Chondrocyte (in vitro differentiated cells): ENCODE measurements around the gene PTPRN2. TPM values are rescaled to one million over a fixed set of nuclear protein-coding genes. Genes with fewer than 3 reads are reported as not detected.
"Not testable (repeated sequence)": the region's sequence is repeated elsewhere in the genome, so short reads cannot be mapped to it uniquely, and the experiment has no call there.

Source experiments
- DNase-seq: peaks from one replicate; pipeline ENCODE4 v3.0.0; 2021; ENCODE audit warnings: mixed read lengths, low spot score
- H3K27ac Mint-ChIP-seq: one replicate; pipeline ENCODE4 v1.8.0; 2021; ENCODE audit warnings: mild to moderate bottlenecking, moderate library complexity, mixed read lengths; ENCODE audit not compliant: unreplicated experiment
- H3K27me3 Mint-ChIP-seq: 2 replicates; pipeline ENCODE4 v1.8.0; 2021; ENCODE audit warnings: low read depth, mixed read lengths
- H3K36me3 Mint-ChIP-seq: 2 replicates; pipeline ENCODE4 v1.8.0; 2021; ENCODE audit warnings: low read depth, mixed read lengths
- H3K4me1 Mint-ChIP-seq: 2 replicates; pipeline ENCODE4 v1.8.0; 2021; ENCODE audit warnings: low read depth, mild to moderate bottlenecking, mixed read lengths
- H3K4me3 Mint-ChIP-seq: one replicate; pipeline ENCODE4 v1.8.0; 2021; ENCODE audit warnings: mild to moderate bottlenecking, moderate library complexity, mixed read lengths; ENCODE audit not compliant: unreplicated experiment
- H3K9me3 Mint-ChIP-seq: 2 replicates; pipeline ENCODE4 v1.8.0; 2021; ENCODE audit warnings: low read depth, mixed read lengths
- total RNA-seq: library from RNA; stranded (reverse); gene quantifications from 3 replicates; pipeline ENCODE4 v1.2.1, GENCODE V29; 2021
- TF ChIP-seq, protein P1 (sequence below): fragments of 200-600 bp; sonication (generic); IDR thresholded peaks from 2 replicates; pipeline ENCODE4 v1.5.0; 2021; ENCODE audit warnings: antibody characterized with exemption, mild to moderate bottlenecking, moderate library complexity

The PTPRN2 gene
- total RNA-seq, 1 donor from 2014 or later: 0.30 TPM

DNA sequence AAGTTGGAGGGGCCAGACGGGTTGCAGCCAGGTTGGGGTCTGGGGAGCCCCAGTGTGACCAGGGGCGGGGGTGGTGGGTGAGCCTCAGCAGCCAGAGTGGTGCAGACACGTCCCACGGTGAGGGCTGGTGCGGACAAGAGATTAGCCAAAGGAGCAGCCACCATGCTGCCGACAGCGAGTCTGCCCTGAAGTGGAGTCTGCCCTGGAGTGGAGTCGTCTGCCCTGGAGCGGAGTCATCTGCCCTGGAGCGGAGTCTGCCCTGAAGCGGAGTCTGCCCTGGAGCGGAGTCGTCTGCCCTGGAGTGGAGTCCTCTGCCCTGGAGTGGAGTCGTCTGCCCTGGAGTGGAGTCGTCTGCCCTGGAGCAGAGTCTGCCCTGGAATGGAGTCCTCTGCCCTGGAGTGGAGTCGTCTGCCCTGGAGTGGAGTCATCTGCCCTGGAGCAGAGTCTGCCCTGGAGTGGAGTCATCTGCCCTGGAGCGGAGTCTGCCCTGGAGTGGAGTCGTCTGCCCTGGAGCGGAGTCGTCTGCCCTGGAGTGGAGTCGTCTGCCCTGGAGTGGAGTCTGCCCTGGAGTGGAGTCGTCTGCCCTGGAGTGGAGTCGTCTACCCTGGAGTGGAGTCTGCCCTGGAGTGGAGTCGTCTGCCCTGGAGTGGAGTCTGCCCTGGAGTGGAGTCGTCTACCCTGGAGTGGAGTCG is 64.3 kb downstream of the PTPRN2 start:
- not testable (repeated sequence) for DNase-seq, H3K9me3 Mint-ChIP-seq, H3K27me3 Mint-ChIP-seq, H3K4me1 Mint-ChIP-seq, H3K36me3 Mint-ChIP-seq, H3K27ac Mint-ChIP-seq, H3K4me3 Mint-ChIP-seq

DNA sequence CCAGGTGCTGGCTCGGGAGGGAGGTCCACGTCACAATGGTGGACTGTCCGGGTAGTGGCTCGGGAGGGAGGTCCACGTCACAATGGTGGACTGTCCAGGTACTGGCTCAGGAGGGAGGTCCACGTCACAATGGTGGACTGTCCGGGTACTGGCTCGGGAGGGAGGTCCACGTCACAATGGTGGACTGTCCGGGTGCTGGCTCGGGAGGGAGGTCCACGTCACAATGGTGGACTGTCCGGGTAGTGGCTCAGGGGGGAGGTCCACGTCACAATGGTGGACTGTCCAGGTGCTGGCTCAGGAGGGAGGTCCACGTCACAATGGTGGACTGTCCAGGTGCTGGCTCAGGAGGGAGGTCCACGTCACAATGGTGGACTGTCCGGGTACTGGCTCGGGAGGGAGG is 65.8 kb downstream of the PTPRN2 start:
- not testable (repeated sequence) for H3K4me3 Mint-ChIP-seq, H3K4me1 Mint-ChIP-seq, H3K27ac Mint-ChIP-seq, H3K27me3 Mint-ChIP-seq, H3K36me3 Mint-ChIP-seq, H3K9me3 Mint-ChIP-seq, DNase-seq

DNA sequence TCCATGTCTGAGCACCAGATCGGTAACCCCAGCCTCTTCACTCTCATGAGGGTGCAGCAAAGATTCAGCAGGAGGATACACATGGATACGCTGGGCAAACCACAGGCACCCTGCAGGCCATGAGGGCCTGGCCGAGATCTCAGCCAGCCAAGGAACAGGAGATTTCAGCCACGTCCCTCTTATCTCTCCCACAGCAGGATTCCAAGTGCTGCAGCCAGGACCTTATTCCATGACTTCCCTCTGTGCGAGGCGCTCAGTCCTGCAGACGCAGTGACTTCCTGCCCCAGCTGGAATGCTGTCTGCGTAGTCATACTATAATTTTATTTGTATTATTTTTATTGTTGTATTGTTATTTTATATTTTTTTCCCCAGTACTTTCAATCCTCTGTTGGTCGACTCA is 66.8 kb downstream of the PTPRN2 start:
- DNase-seq: no peak
- no peak overlapping the region for H3K27ac Mint-ChIP-seq
- H3K4me1 Mint-ChIP-seq: no peaks in the 10 kb centered on the region
- H3K27me3 Mint-ChIP-seq: no peaks in the 10 kb centered on the region
- TF ChIP-seq, protein P1, sequence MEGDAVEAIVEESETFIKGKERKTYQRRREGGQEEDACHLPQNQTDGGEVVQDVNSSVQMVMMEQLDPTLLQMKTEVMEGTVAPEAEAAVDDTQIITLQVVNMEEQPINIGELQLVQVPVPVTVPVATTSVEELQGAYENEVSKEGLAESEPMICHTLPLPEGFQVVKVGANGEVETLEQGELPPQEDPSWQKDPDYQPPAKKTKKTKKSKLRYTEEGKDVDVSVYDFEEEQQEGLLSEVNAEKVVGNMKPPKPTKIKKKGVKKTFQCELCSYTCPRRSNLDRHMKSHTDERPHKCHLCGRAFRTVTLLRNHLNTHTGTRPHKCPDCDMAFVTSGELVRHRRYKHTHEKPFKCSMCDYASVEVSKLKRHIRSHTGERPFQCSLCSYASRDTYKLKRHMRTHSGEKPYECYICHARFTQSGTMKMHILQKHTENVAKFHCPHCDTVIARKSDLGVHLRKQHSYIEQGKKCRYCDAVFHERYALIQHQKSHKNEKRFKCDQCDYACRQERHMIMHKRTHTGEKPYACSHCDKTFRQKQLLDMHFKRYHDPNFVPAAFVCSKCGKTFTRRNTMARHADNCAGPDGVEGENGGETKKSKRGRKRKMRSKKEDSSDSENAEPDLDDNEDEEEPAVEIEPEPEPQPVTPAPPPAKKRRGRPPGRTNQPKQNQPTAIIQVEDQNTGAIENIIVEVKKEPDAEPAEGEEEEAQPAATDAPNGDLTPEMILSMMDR: no peak
- no peak overlapping the region for H3K4me3 Mint-ChIP-seq
- peaks cover 10% of the 10 kb centered on the region for H3K9me3 Mint-ChIP-seq
- no peaks in the 10 kb centered on the region for H3K36me3 Mint-ChIP-seq

DNA sequence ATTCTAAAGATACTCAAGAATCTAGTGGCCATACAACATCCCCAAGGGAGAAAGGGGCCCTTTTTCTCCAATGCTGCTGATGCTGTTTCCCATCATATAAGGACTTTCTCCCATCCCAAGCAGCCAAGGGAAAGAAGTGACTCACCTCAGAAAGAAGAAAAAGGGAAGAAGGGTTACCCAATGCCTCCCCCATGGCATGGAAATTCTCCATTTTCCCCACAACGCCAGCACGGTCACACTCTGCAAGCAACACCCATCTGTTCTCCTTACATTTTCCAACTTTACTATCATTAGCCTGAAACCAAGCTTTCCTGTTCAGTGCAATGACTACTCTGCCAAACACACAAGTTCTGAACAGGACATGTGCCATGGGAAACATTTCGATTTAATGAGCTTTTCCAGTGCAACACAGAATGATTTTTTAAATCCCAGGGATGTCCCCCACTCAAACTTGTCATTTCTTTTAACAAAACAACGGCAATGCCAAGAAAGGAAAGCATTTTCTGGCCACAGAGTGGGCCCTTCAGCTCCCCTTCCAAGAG is 67.9 kb downstream of the PTPRN2 start:
- no peak overlapping the region for H3K4me3 Mint-ChIP-seq
- no peaks in the 10 kb centered on the region for H3K27me3 Mint-ChIP-seq
- no peaks in the 10 kb centered on the region for H3K4me1 Mint-ChIP-seq
- peaks cover 13% of the 10 kb centered on the region for H3K9me3 Mint-ChIP-seq
- DNase-seq: no peak
- H3K27ac Mint-ChIP-seq: no peak overlapping the region
- TF ChIP-seq, protein P1: no peak
- H3K36me3 Mint-ChIP-seq: no peaks in the 10 kb centered on the region

DNA sequence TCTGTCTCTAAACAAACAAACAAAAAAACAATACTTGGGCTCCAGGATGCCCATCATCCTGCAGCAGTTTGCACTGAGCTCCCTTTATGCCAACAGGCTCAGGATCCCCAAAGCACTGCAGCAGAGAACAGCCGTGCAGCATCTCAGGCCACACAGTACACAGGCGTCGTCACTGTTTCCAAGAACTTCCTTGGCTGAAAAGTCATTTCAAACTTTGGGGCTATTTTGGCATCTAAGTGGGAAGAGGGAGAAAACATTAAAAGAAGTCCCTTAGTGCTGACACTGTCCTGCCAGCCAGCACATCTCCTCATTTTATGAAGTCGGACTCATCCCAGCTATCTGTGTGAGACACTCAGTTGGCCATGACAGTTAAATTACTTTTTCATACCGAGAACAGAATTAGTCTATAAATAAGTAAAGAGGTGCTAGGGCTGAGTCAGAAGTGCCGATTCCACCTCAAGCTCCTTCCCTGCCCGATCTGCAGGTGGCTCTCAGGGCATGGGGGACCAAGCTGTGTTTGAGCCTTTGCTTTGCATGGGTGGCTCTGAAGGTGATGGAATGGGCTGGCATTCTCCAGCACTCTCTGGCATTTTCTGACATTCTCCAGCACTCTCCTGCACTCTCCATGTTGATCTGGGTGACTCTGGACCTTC is 68.5 kb downstream of the PTPRN2 start:
- DNase-seq: no peak
- Mint-ChIP-seq H3K27me3 (peaks cover 1% of the 10 kb centered on the region), H3K4me1 (no peaks in the 10 kb centered on the region), H3K4me3 (no peak overlapping the region), H3K36me3 (no peaks in the 10 kb centered on the region), H3K27ac (no peak overlapping the region), H3K9me3 (peaks cover 16% of the 10 kb centered on the region)
- TF ChIP-seq, protein P1: no peak

DNA sequence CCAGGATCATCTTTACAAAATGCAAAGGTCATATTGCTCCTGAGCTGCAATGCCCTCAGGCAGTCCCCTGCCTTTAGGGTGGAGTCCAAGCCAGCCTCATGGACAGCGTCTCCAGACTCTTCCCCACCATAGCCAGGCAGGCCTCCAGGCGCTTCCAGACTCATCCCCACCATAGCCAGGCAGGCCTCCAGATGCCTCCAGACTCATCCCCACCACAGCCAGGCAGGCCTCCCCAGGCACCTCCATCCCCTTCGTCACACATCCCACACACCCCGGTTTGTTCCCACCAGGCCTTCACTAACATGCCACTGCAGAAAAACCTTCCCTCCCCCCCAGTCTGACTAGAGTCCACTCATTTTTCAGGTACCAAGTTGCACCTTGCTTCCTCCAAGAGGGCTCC is 70.1 kb downstream of the PTPRN2 start:
- peaks cover 1% of the 10 kb centered on the region for H3K27me3 Mint-ChIP-seq
- TF ChIP-seq, protein P1: no peak
- H3K4me1 Mint-ChIP-seq: no peaks in the 10 kb centered on the region
- H3K36me3 Mint-ChIP-seq: no peaks in the 10 kb centered on the region
- H3K4me3 Mint-ChIP-seq: no peak overlapping the region
- no peak for DNase-seq
- H3K27ac Mint-ChIP-seq: no peak overlapping the region
- H3K9me3 Mint-ChIP-seq: peaks cover 21% of the 10 kb centered on the region
